Endothelial cell of umbilical vein (primary cell): ENCODE measurements around the gene ANGEL1. TPM values are rescaled to one million over a fixed set of nuclear protein-coding genes. Genes with fewer than 3 reads are reported as not detected.

Source experiments
- BruUV-seq: library from RNA; stranded (reverse); fragments of 400-500 nt; replicated peaks from 2 replicates; lab custom pipeline; 2021; lab: Mats Ljungman, UMichigan
- CTCF ChIA-PET: fragments of 300-600, 350-600 bp; sonication (Branson Sonifier 250); formaldehyde crosslinking; loops from one replicate; lab custom pipeline; 2021; ENCODE audit warnings: antibody characterized with exemption, inconsistent platforms; lab: Charles Lee
- POLR2A ChIA-PET: fragments of 300-600, 350-600 bp; sonication (Branson Sonifier 250); formaldehyde crosslinking; loops from one replicate; lab custom pipeline; 2021; ENCODE audit warnings: antibody characterized with exemption, inconsistent platforms; lab: Charles Lee
- DNase-seq: peaks from one replicate; pipeline ENCODE4 v3.0.0-alpha.2; 2011; ENCODE audit warnings: low read depth, low spot score
- FAIRE-seq: peaks from 2 replicates; lab custom pipeline; 2011; peaks lifted over from hg19 to GRCh38; lab: Jason Lieb, UNC
- H2AFZ ChIP-seq: 2 replicates; pipeline ENCODE4 v1.6.0; 2012; ENCODE audit warnings: low read depth, low read length, control low read depth, inconsistent platforms
- H3K27ac ChIP-seq: 2 replicates; pipeline ENCODE4 v1.5.1; 2011; ENCODE audit warnings: low read depth, mild to moderate bottlenecking, control low read depth, low read length, moderate library complexity; ENCODE audit not compliant: insufficient read depth
- H3K27me3 ChIP-seq, 2 experiments: 2 replicates each; pipeline versions ENCODE4 v1.6.0 to v1.6.1; 2011; ENCODE audit warnings: low read length in 2 of 2, mixed read lengths in 1 of 2; ENCODE audit not compliant: control insufficient read depth in 2 of 2, insufficient read depth in 2 of 2
- H3K36me3 ChIP-seq, 2 experiments: 2 replicates in 1 of 2; 3 replicates in 1 of 2; pipeline ENCODE4 v1.5.1; 2011; ENCODE audit warnings: low read length in 2 of 2, mild to moderate bottlenecking in 1 of 2, moderate library complexity in 1 of 2; ENCODE audit not compliant: control insufficient read depth in 2 of 2, insufficient read depth in 2 of 2; ENCODE audit errors: extremely low read depth in 1 of 2
- H3K4me1 ChIP-seq: 3 replicates; pipeline ENCODE4 v1.5.1; 2011; ENCODE audit warnings: mild to moderate bottlenecking, low read length; ENCODE audit not compliant: control insufficient read depth, insufficient read depth; ENCODE audit errors: extremely low read depth
- H3K4me2 ChIP-seq: 2 replicates; pipeline ENCODE4 v1.6.1; 2011; ENCODE audit warnings: low read length, control low read depth, mixed read lengths; ENCODE audit not compliant: insufficient read depth
- H3K4me3 ChIP-seq, 3 experiments: fragments of 200-600 bp in 1 of 3; sonication (generic), shearing (Covaris generic) in 1 of 3; replicated peaks in 1 of 3; 2 replicates each; pipeline ENCODE4 v1.5.1; 2011 to 2016; ENCODE audit warnings: control low read depth in 3 of 3, low read length in 3 of 3, mild to moderate bottlenecking in 2 of 3, inconsistent platforms in 1 of 3, low read depth in 1 of 3, moderate library complexity in 1 of 3; ENCODE audit not compliant: insufficient read depth in 1 of 3
- H3K79me2 ChIP-seq: 2 replicates; pipeline ENCODE4 v1.6.0; 2012; ENCODE audit warnings: low read length, inconsistent platforms; ENCODE audit not compliant: control insufficient read depth, insufficient read depth
- H3K9ac ChIP-seq: replicated peaks from 2 replicates; pipeline ENCODE3; 2011; ENCODE audit warnings: low read length, control low read depth; ENCODE audit not compliant: insufficient read depth; ENCODE audit errors: extremely low read depth
- H3K9me1 ChIP-seq: replicated peaks from 3 replicates; pipeline ENCODE4 v1.6.0; 2011; ENCODE audit warnings: mild to moderate bottlenecking, low read length; ENCODE audit not compliant: control insufficient read depth, insufficient read depth; ENCODE audit errors: extremely low read depth
- H3K9me3 ChIP-seq: replicated peaks from 2 replicates; pipeline ENCODE4 v1.5.1; 2012; ENCODE audit warnings: low read length, inconsistent platforms; ENCODE audit not compliant: control insufficient read depth, insufficient read depth
- H4K20me1 ChIP-seq: replicated peaks from 2 replicates; pipeline ENCODE3; 2011; ENCODE audit warnings: mild to moderate bottlenecking, low read length; ENCODE audit not compliant: control insufficient read depth, insufficient read depth; ENCODE audit errors: extremely low read depth
- EZH2 ChIP-seq: IDR thresholded peaks from 2 replicates; pipeline ENCODE4 v1.6.1; 2012; ENCODE audit warnings: borderline replicate concordance, low read depth, mild to moderate bottlenecking, moderate library complexity, low read length, inconsistent platforms; ENCODE audit not compliant: severe bottlenecking
- FOS ChIP-seq: IDR thresholded peaks from 2 replicates; pipeline ENCODE4 v1.6.1; 2011; ENCODE audit warnings: mild to moderate bottlenecking, low read length, moderate library complexity, borderline replicate concordance; ENCODE audit not compliant: insufficient read depth
- GATA2 ChIP-seq: IDR thresholded peaks from 2 replicates; pipeline ENCODE4 v1.7.0; 2011; ENCODE audit warnings: low read depth, mild to moderate bottlenecking, moderate library complexity, mixed read lengths, low read length; ENCODE audit not compliant: insufficient read length, insufficient read depth
- JUN ChIP-seq: IDR thresholded peaks from 2 replicates; pipeline ENCODE4 v1.6.1; 2011; ENCODE audit warnings: borderline replicate concordance, low read depth; ENCODE audit not compliant: insufficient read length, insufficient read depth
- MYC ChIP-seq: IDR thresholded peaks from one replicate; pipeline ENCODE4 v1.6.1; 2011; ENCODE audit warnings: mild to moderate bottlenecking, low read depth, low read length
- POLR2A ChIP-seq: IDR thresholded peaks from 2 replicates; pipeline ENCODE4 v1.6.1; 2012; ENCODE audit warnings: low read depth, mild to moderate bottlenecking, control low read depth, low read length
- POLR2AphosphoS5 ChIP-seq: IDR thresholded peaks from 2 replicates; pipeline ENCODE4 v1.6.1; 2012; ENCODE audit warnings: low read depth, mild to moderate bottlenecking, control low read depth, low read length, moderate library complexity; ENCODE audit not compliant: insufficient read depth
- dilution Hi-C: fragments of 300-500 bp; cut with MboI; formaldehyde crosslinking; loops from one replicate; pipeline ENCODE4 v1.15.0; 2019; ENCODE audit warnings: low sequenced_read_pairs; ENCODE audit not compliant: extremely low pct_ligation_motif_present
- intact Hi-C: fragments of 100-400 bp; cut with micrococcal nuclease; formaldehyde crosslinking; loops from one replicate; pipeline ENCODE4 v1.10.0; 2022
- polyA plus RNA-seq, 4 experiments: library from polyadenylated mRNA; depleted of rRNA in 3 of 4; stranded (reverse) in 3 of 4; unstranded in 1 of 4; fragments of >200 nt; gene quantifications; 2 replicates each; pipeline versions ENCODE4 v1.2.1 to v1.2.3, GENCODE V29; 2011 to 2012; ENCODE audit warnings: missing spikeins in 1 of 4
- total RNA-seq: library from RNA; stranded (reverse); gene quantifications from 2 replicates; pipeline ENCODE4 v1.2.3, GENCODE V29; 2021
- TF ChIP-seq, protein P1 (sequence below): IDR thresholded peaks from 2 replicates; pipeline ENCODE4 v1.6.1; 2011; ENCODE audit not compliant: insufficient read depth, insufficient read length
- TF ChIP-seq, protein P2 (sequence below), 2 donors: IDR thresholded peaks; 1 replicate in 1 of 2; 2 replicates in 1 of 2; pipeline ENCODE4 v1.5.1; 2011; ENCODE audit warnings: low read length in 2 of 2, mild to moderate bottlenecking in 2 of 2, moderate library complexity in 2 of 2, control low read depth in 1 of 2, inconsistent platforms in 1 of 2, low read depth in 1 of 2; ENCODE audit not compliant: insufficient read depth in 1 of 2; ENCODE audit errors: extremely low read depth in 1 of 2

The ANGEL1 gene
- total and polyA plus RNA-seq, 2 donors (not counting 3 experiments of a cell fraction or from before 2014, with no cell fraction given), result 14.8 to 22.0 TPM

DNA sequence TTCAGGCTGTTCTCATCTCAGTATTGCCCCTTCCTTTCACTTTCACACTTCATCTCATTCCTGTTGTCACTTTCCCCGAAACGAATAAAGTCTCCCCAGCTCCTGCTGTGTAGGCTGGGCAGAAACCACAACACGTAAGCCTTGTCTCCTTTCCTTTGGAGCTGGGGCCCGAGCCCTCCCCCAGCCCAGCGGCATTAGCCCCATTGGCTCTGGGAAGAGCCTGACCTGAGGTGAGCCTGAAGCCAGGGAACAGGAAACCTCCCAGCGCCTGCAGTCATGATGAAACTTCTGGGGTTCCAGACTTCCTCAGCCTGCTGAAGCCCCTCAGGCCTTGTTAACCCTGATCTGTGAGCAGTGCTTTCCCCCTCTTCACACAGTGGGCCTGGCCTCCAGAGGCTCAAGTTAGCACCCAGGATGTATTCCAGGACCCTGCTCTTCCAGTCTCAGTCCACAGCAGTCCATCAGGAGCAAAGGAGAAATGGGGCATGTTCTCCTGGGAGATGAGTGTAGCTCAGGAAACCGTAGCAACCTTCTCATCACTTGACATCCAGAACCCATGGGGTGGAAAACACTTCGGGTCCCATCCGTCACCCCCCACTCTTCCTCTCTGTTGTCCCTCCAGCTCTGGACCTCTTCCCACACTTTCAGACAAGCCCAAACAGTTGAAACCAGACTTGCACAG is 29.7 kb downstream of the ANGEL1 start:
- no peak overlapping the region for H3K4me3 ChIP-seq
- no peaks in the 10 kb centered on the region for H4K20me1 ChIP-seq
- H3K27me3 ChIP-seq, result no peaks in the 10 kb centered on the region
- H3K4me1 ChIP-seq, result no peaks in the 10 kb centered on the region
- H3K9ac ChIP-seq, result no peak overlapping the region
- no peak overlapping the region for H2AFZ ChIP-seq
- peaks cover 2 to 30% of the 10 kb centered on the region in 2 experiments for H3K36me3 ChIP-seq
- BruUV-seq, result no TSS peak
- POLR2A ChIA-PET, result no interaction called here
- DNase-seq (no peak), FAIRE-seq (no peak)
- H3K27ac ChIP-seq, result no peak overlapping the region
- dilution Hi-C loops, result no loop called here
- TF ChIP-seq POLR2A (no peak), MYC (no peak), GATA2 (no peak), POLR2AphosphoS5 (no peak), FOS (no peak), EZH2 (no peak), JUN (no peak)
- TF ChIP-seq, protein P1, sequence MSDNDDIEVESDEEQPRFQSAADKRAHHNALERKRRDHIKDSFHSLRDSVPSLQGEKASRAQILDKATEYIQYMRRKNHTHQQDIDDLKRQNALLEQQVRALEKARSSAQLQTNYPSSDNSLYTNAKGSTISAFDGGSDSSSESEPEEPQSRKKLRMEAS, result no peak
- TF ChIP-seq, protein P2, sequence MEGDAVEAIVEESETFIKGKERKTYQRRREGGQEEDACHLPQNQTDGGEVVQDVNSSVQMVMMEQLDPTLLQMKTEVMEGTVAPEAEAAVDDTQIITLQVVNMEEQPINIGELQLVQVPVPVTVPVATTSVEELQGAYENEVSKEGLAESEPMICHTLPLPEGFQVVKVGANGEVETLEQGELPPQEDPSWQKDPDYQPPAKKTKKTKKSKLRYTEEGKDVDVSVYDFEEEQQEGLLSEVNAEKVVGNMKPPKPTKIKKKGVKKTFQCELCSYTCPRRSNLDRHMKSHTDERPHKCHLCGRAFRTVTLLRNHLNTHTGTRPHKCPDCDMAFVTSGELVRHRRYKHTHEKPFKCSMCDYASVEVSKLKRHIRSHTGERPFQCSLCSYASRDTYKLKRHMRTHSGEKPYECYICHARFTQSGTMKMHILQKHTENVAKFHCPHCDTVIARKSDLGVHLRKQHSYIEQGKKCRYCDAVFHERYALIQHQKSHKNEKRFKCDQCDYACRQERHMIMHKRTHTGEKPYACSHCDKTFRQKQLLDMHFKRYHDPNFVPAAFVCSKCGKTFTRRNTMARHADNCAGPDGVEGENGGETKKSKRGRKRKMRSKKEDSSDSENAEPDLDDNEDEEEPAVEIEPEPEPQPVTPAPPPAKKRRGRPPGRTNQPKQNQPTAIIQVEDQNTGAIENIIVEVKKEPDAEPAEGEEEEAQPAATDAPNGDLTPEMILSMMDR (IDR thresholded peaks at IDR 0.05; ENCODE audit: extremely low read depth in 1 of 2, insufficient read depth in 1 of 2, low read depth in 1 of 2, low read length in 2 of 2), result no peak
- CTCF ChIA-PET, result interaction anchor here (1.0 to 15.4 kb wide), 4 partner anchors 12 to 70 kb away, joined by 3 to 557 read pairs (median 34); no protein-coding TSS in a partner anchor
- H3K79me2 ChIP-seq, result no peaks in the 10 kb centered on the region
- no peaks in the 10 kb centered on the region for H3K9me1 ChIP-seq
- intact Hi-C loops, result no loop called here
- H3K4me2 ChIP-seq, result no peak overlapping the region
- H3K9me3 ChIP-seq, result no peaks in the 10 kb centered on the region
